Activated naive CD8-positive, alpha-beta T cell treated with anti-CD3 and anti-CD28 coated beads, Interleukin-2, amount 50 U/mL, for 24 hours (primary cell): ENCODE data around the gene KRTAP10-1.

Experiments used
- ATAC-seq: fragments of 150-1000 bp; cut with Tn5 transposase; one replicate; pipeline ENCODE4 v1.10.0; 2021
- DNase-seq: peaks from one replicate; pipeline ENCODE4 v3.0.0; 2021
- H3K27ac Mint-ChIP-seq: one replicate; pipeline ENCODE4 v1.8.0; 2021; ENCODE audit warnings: mild to moderate bottlenecking, mixed read lengths
- H3K27me3 Mint-ChIP-seq: one replicate; pipeline ENCODE4 v1.8.0; 2021; ENCODE audit warnings: mixed read lengths
- H3K36me3 Mint-ChIP-seq: one replicate; pipeline ENCODE4 v1.8.0; 2021; ENCODE audit warnings: low read depth, mixed read lengths
- H3K4me1 Mint-ChIP-seq: one replicate; pipeline ENCODE4 v1.8.0; 2021; ENCODE audit warnings: mixed read lengths
- H3K4me3 Mint-ChIP-seq: one replicate; pipeline ENCODE4 v1.8.0; 2021; ENCODE audit warnings: mild to moderate bottlenecking, moderate library complexity, mixed read lengths
- H3K9me3 Mint-ChIP-seq: one replicate; pipeline ENCODE4 v1.8.0; 2021; ENCODE audit warnings: mixed read lengths

The KRTAP10-1 gene

DNA sequence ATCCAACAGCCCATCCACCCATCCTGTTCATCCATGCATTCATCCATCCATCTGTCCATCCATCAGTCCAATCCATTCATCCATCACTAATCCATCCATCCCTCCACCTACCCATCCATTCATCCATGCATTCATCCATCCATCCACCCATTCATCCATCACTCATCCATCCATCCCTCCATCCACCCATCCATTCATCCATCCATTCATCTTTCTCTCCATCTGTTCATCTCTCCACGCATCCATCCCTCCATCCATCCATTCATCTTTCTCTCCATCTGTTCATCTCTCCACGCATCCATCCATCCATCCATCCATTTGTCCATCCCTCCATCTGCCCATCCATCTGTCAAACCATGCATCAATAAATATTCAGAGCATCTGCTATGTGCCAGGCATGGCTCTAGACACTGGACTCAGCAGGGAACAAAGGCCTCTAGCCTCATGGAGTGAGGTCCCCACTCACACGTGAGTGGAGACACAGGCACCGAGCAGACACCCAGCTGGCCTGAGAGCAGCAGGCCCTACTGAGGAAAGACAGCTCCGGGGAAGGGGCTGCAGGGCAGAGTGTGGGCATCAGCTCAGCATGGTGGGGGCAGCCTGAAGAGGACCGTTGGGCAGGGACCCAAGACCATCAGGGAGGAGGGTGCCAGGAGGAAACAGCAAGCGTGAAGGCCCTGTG is 9.6 kb downstream of the KRTAP10-1 start:
- ATAC-seq, result no peak
- peaks cover 2% of the 10 kb centered on the region for H3K27me3 Mint-ChIP-seq
- no peak for DNase-seq
- no peaks in the 10 kb centered on the region for H3K9me3 Mint-ChIP-seq
- no peaks in the 10 kb centered on the region for H3K4me1 Mint-ChIP-seq
- no peak overlapping the region for H3K27ac Mint-ChIP-seq
- H3K4me3 Mint-ChIP-seq, result no peak overlapping the region
- no peaks in the 10 kb centered on the region for H3K36me3 Mint-ChIP-seq

DNA sequence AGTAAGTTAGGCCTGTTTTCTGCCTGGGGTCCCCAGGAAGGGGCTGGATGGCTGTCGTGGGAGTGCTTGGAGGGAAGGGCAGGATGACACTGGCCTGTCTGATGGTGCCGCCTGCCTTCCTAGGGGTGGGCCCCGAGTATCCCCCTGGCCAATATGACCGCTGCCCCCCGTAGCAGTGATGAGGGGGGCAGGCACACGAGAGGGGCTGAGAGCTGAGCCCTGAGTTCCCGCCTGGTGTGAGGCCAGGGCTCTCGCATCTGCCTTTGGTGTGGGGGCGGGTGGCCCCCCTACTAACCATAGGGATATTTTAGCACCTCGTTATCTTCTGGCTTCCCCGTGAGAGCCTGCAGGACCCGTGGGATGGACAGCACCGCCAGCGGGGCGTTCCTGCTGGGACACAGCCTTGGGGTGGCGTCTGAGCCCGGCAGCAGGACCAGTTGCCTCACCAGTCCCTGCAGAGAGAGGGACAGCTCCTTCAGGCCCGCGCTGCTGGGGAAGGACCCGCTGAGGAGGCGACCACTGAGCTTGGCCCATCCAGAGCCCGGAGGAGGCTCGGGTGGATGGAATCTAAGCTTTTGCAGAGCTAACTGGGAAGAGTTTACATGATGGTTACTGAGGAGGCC is 10.4 kb downstream of the KRTAP10-1 start:
- H3K27me3 Mint-ChIP-seq, result peaks cover 2% of the 10 kb centered on the region

DNA sequence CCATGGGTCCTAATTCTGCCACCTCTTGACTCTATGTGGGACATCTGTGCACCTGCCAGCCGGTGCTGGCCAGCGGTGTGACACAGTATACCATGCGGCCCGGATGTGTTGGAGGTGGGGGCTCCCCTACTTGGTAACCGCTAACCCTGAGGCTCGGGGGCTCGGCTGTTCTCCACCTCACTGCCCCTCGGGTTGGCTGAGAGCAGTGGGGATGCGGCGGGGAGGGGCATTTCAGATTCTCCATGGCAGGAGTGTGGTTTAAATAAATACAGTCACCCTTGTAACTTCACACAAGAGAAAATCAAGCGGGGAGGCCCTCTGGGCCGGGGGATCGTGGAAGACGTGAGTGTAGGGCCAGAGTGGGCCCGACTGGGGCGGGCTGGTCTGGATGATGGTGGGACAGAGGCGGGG is 11.0 kb downstream of the KRTAP10-1 start:
- Mint-ChIP-seq H3K4me3 (no peak overlapping the region), H3K36me3 (no peaks in the 10 kb centered on the region), H3K27me3 (peaks cover 2% of the 10 kb centered on the region), H3K4me1 (no peaks in the 10 kb centered on the region), H3K9me3 (no peaks in the 10 kb centered on the region), H3K27ac (no peak overlapping the region)
- no peak for ATAC-seq
- DNase-seq, result no peak

More for the DNA sequence above, 10.4 kb downstream of the KRTAP10-1 start:
- H3K27ac Mint-ChIP-seq, result no peak overlapping the region
- H3K4me3 Mint-ChIP-seq, result no peak overlapping the region
- DNase-seq (no peak), ATAC-seq (no peak)
- H3K4me1 Mint-ChIP-seq, result no peaks in the 10 kb centered on the region
- no peaks in the 10 kb centered on the region for H3K36me3 Mint-ChIP-seq
- no peaks in the 10 kb centered on the region for H3K9me3 Mint-ChIP-seq

DNA sequence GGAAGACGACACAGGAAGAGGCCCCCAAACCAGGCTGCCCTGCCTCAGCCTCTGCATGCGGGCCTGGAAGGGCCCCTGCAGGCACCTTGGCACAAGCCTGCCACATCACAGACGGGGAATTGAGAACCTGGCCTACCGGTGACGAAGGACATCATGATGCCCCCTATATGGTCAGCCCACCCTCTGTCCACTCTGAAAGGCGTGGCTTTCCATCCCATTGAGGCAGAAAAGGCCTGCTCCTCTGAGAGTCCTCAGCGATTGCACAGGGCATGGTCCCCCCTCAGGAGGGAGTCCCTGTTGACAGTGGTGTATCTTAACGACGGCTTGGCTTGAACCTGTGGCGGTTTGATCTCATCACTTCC is 11.4 kb downstream of the KRTAP10-1 start:
- DNase-seq (no peak), ATAC-seq (no peak)
- peaks cover 2% of the 10 kb centered on the region for H3K27me3 Mint-ChIP-seq
- no peak overlapping the region for H3K4me3 Mint-ChIP-seq
- no peaks in the 10 kb centered on the region for H3K9me3 Mint-ChIP-seq
- no peak overlapping the region for H3K27ac Mint-ChIP-seq
- no peaks in the 10 kb centered on the region for H3K36me3 Mint-ChIP-seq
- no peaks in the 10 kb centered on the region for H3K4me1 Mint-ChIP-seq

DNA sequence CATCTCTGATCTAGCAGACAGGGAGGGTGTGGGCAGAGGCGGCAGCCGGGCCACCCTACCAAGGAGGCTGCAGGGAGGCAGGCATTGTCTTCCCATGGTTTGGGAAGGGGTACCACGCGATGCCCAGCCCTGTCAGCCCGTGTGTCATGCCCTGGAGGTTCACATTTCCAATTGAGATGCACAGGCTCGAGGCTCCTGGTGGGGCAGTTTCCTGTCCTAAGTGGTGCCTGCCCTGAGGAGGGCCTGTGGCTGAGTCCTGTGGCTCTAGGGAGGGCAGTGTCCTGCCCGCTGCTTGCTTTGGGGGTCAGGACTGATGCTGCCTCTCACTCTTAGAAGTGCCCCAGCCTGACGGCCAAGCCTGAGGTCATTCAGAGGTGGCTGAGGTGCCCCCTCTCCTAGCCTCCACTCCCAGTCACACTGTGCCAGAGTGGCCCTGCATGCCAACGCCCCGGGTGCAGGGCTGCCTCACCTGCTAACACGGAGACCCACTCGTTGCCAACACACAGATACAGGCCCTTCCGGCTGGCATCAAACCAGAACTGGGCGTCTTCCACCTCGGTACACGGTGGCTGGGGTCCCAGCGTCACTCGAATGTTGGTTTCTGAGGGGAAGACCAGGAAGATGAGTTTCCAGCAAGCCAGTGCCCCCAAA is 11.9 kb downstream of the KRTAP10-1 start:
- Mint-ChIP-seq H3K27me3 (peaks cover 2% of the 10 kb centered on the region), H3K27ac (no peak overlapping the region), H3K36me3 (no peaks in the 10 kb centered on the region), H3K9me3 (no peaks in the 10 kb centered on the region), H3K4me3 (no peak overlapping the region), H3K4me1 (no peaks in the 10 kb centered on the region)
- DNase-seq (no peak), ATAC-seq (no peak)

DNA sequence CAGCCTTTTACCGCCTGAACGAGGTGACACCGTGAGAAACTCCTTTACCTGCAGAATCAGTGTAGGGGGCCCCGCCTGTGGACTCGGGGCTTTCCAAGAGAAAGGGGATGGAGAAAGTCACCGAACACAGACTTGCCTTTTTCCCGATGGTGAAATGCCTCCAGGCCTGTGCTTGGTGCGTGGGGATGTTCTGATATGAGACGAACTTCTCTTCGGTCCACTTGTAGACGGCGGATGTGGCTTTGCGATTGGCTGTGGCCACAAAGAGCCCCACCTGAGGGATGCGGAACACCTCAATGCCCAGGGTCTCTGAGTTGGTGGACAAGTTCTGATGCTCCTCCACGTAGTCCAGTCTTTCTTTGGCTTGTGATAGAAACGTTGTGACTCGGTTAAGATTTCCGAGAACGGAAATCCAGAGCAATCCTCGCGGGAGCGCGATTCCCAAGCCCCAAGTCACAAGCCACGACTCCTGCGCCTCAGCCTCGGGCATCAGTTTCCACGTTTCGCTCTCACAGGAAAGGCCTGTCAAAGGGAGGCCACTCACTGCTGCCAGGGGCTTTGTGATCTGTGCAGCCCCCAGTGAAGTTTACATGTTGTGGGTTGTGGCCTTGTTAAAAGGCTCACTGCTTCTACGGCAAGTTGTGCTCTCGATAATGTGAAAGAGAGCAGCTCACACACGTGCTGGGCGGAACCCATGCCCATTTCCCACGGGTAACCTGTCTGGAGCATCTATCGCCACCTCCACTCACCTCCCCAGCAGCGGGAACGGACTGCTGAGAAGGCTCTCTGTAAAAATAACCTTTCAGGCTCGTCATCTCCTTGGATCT is 12.6 kb downstream of the KRTAP10-1 start:
- Mint-ChIP-seq H3K27ac (no peak overlapping the region), H3K9me3 (no peaks in the 10 kb centered on the region)

DNA sequence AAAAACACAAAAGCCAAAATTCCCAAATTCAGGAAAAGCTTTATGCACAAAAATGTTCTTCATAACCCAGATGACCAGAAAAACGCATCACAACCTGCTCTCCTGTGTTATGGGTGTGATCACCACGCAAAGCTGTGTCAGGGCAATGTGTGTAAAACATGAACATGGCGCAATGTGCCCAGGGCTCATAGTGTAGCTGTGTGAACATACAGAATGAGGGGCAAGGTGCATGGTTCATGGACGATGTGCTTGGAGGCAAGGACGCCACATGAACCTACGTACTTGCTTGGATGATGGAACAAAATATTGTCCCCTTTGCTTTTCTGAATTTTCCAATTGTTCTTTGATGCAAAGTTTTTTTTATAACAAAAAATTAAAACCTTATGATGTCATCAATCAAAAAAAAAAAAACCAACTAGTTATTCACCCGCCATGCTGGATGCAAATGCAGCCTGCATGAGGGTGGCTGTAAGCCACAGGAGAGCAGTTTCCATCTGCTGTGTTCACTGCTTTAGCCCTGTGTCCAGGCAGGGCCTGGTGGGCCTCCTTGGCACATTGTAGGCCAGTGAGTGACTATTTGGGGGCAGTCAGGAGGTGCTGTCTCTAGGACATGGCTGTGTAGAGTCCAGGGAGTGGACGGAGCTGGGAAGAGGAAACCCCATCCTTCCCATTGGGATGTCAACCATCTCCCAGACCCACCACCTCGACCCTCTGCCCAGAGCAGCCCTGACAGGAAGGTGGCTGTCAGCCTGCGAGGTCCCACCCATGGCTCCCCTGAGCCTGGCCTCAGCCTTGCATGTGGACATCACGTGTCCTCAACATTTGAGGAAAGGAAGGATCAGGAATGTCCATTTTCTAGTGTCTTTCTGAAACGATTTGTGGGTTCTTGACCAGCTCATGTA is 13.6 kb downstream of the KRTAP10-1 start:
- DNase-seq (no peak), ATAC-seq (no peak)
- H3K9me3 Mint-ChIP-seq, result no peaks in the 10 kb centered on the region
- peaks cover 2% of the 10 kb centered on the region for H3K27me3 Mint-ChIP-seq
- H3K27ac Mint-ChIP-seq, result no peak overlapping the region
- no peaks in the 10 kb centered on the region for H3K36me3 Mint-ChIP-seq
- no peaks in the 10 kb centered on the region for H3K4me1 Mint-ChIP-seq
- no peak overlapping the region for H3K4me3 Mint-ChIP-seq

More for the DNA sequence above, 12.6 kb downstream of the KRTAP10-1 start:
- DNase-seq (no peak), ATAC-seq (no peak)
- Mint-ChIP-seq H3K4me3 (no peak overlapping the region), H3K27me3 (peaks cover 2% of the 10 kb centered on the region), H3K4me1 (no peaks in the 10 kb centered on the region), H3K36me3 (no peaks in the 10 kb centered on the region)

DNA sequence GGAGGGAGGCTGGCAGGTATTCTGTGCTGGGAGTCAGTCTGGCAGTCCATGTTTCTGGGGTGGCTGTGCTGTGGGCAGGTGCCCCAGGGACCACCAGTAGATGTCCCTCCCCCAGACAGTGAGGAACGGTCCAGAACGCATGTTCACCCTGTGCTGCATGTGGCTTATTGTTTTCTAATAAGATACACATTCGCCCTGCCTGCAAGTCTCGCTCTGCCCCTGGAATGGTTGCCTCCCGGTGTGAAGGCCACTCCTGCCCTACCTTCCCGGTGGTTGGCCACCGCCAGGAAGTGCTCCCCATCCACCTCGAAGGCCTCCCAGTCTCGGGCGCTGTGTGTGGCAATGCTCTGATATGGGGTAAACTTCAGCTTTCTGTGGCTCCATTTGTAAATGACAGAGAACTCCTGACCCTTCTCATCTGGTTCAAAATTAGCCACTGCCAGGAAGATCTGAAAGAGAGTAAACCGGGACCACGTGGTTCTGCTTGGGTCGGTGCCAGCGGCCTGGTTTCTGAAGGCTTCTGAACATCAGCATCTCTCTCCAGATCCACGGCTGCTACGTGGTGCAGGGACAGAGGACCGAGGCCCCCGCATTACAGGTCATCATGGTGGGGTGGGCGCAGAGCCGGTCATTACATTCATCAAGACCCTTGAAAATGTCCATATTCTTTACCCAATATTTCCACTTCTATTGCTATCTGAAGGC is 14.5 kb downstream of the KRTAP10-1 start:
- H3K36me3 Mint-ChIP-seq, result no peaks in the 10 kb centered on the region
- ATAC-seq (no peak), DNase-seq (no peak)
- H3K4me3 Mint-ChIP-seq, result no peak overlapping the region
- H3K4me1 Mint-ChIP-seq, result no peaks in the 10 kb centered on the region
- no peaks in the 10 kb centered on the region for H3K9me3 Mint-ChIP-seq
- H3K27me3 Mint-ChIP-seq, result peaks cover 2% of the 10 kb centered on the region
- H3K27ac Mint-ChIP-seq, result no peak overlapping the region

DNA sequence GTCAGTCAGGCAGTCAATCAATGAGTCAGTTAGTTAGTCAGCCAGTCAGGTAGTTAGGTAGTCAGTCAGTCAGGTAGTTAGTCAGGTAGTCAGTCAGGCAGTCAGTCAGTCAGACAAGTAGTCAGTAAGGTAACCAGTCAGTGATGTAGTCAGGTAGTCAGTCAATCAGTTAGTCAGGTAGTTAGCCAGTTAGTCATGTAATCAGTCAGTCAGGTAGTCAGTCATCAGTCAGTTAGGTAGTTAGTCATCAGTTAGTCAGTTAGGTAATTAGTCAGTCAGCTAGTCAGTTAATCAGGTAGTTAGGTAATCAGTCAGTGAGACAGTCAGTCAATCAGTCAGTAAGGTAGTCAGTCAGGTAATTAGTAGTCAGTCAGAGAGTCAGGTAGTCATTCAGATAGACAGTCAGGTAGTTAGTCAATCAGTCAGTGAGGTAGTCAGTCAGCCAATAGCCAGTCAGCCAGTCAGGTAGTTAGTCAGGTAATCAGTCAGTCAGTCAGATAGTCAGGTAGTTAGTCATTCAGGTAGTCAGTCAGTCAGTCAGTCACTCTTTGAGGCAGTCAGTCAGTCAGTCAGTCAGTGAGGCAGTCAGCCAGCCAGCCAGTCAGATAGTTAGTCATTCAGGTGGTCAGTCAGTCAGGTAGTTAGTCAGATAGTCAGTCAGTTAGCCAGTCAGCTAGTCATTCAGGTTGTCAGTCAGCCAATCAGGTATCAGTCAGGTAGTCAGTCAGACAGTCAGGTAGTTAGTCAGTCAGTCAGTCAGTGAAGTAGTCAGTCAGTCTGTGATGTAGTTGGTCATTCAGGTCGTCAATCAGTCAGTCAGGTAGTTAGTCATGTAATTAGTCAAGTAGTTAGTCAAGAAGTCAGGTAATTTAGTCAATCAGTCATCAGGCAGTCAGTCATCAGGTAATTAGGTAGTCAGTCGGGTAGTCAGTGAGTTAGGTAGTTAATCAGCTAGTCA is 15.3 kb downstream of the KRTAP10-1 start:
- no peaks in the 10 kb centered on the region for H3K4me1 Mint-ChIP-seq
- H3K4me3 Mint-ChIP-seq, result no peak overlapping the region
- no peaks in the 10 kb centered on the region for H3K36me3 Mint-ChIP-seq
- no peaks in the 10 kb centered on the region for H3K27me3 Mint-ChIP-seq
- ATAC-seq (no peak), DNase-seq (no peak)
- no peak overlapping the region for H3K27ac Mint-ChIP-seq
- H3K9me3 Mint-ChIP-seq, result no peaks in the 10 kb centered on the region

DNA sequence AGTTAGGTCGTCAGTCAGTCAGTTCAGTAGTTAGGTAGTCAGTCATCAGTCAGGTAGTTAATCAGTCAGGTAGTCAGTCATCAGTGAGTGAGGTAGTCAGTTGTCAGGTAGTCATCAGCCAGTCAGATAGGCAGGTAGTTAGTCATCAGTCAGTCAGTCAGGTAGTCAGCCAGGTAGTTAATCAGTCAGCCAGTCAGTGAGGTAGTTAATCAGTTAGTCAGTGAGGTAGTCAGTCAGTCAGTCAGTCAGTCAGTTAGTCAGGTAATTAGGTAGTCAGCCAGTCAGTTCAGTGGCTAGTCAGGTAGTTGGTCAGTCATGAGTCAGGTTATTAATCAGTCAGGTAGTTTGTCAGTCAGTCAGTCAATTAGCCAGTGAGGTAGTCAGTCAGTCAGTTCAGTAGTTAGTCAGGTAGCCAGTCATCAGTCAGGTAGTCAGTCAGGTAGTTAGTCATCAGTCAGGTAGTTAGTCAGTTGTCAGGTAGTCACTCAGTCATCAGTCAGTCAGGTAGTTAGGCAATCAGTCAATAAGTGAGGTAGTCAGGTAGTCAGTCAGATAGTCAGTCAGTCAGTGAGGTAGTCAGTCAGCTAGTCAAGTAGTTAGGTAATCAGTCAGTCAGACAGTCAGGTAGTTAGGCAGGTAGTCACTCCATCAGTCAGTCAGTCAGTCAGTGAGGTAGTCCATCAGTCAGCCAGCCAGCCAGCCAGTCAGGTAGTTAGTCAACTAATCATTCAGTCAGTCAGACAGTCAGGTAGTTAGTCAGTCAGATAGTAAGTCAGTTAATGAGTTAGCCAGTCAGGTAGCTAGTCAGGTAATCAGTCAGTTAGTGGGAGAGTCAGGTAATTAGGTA is 16.2 kb downstream of the KRTAP10-1 start:
- Mint-ChIP-seq H3K27me3 (no peaks in the 10 kb centered on the region), H3K9me3 (no peaks in the 10 kb centered on the region), H3K27ac (no peak overlapping the region), H3K4me1 (no peaks in the 10 kb centered on the region), H3K4me3 (no peak overlapping the region), H3K36me3 (no peaks in the 10 kb centered on the region)
- no peak for DNase-seq
- ATAC-seq, result no peak

DNA sequence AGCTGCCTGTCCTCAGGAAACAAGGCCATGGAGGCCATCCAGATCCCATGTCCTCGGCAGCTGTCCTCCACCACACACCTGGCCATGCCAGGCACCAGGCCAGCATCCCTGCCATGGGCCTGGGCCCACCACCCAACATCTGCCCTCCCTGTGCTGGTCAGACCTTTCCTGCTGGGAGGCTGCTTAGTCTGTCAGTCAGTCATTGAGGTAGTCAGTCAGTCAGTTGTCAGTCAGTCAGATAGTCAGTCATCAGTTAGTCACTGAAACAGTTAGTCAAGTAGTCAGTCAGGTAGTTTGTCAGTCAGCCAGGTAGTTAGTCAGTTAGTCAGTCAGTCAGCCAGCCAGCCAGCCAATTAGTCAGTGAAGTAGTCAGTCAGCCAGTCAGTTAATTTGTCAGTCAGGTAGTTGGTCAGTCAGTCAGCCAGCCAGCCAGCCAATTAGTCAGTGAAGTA is 17.2 kb downstream of the KRTAP10-1 start:
- H3K36me3 Mint-ChIP-seq, result no peaks in the 10 kb centered on the region
- ATAC-seq (no peak), DNase-seq (no peak)
- no peaks in the 10 kb centered on the region for H3K9me3 Mint-ChIP-seq
- H3K27ac Mint-ChIP-seq, result no peak overlapping the region
- H3K4me3 Mint-ChIP-seq, result no peak overlapping the region
- no peaks in the 10 kb centered on the region for H3K27me3 Mint-ChIP-seq
- no peaks in the 10 kb centered on the region for H3K4me1 Mint-ChIP-seq
